ENCODE measurements around the gene MLLT11.

MLLT11 gene

GRCh38 chr1:151069103-151069486 is 8.9 kb downstream of the MLLT11 start:
- Histone ChIP-seq H3K36me3 (ENCODE audit: insufficient read depth, low read length) (no peaks in the 10 kb centered on the region), H3F3A (ENCODE audit: insufficient read depth, low read length) (0 out of 2 replicates have a peak, but pooled peaks cover 11% of the 10 kb centered on the region), H3K4me1 (ENCODE audit: insufficient read depth, low read length, severe bottlenecking) (peaks cover 24% of the 10 kb centered on the region), H2AFZ (ENCODE audit: low read length) (no peak overlapping the region), H3K79me2 (ENCODE audit: insufficient read depth, low read length) (no peaks in the 10 kb centered on the region), H4K20me1 (ENCODE audit: insufficient read depth, low read length) (no peaks in the 10 kb centered on the region), H3K4me3 (ENCODE audit: low read depth, low read length, poor library complexity, severe bottlenecking) (peak overlapping the region; percentile 82), H3K9me3 (ENCODE audit: low read length) (no peaks in the 10 kb centered on the region), H3K9ac (ENCODE audit: low read length) (peak overlapping the region; percentile 97; the same call in 1 of the 2 replicates), H3K4me2 (ENCODE audit: low read length) (peak overlapping the region; percentile 74), H3K9me2 (ENCODE audit: low read depth, low read length) (no peaks in the 10 kb centered on the region), H3K27ac (ENCODE audit: low read depth, low read length, poor library complexity, severe bottlenecking) (peak overlapping the region; percentile 94), H3K27me3 (ENCODE audit: insufficient read depth, low read length) (no peaks in the 10 kb centered on the region)
- TF ChIP-seq EZH2 (IDR thresholded peaks at IDR 0.05; ENCODE audit: borderline replicate concordance, low read length) (no peak), CTCF (IDR thresholded peaks at IDR 0.05; ENCODE audit: low read length) (no peak)

GRCh38 chr1:151070474-151071276 is 10.5 kb downstream of the MLLT11 start, which contains the start of gene GABPB2:
TSS of gene GABPB2 (plus strand) at chr1:151070761. CDS start at chr1:151088190, 17,429 bp downstream.
- H3K79me2 ChIP-seq (ENCODE audit: insufficient read depth, low read length) = no peaks in the 10 kb centered on the region
- TF ChIP-seq EZH2 (IDR thresholded peaks at IDR 0.05; ENCODE audit: borderline replicate concordance, low read length) = no peak
- peak; percentile 85 for TF ChIP-seq CTCF (IDR thresholded peaks at IDR 0.05; ENCODE audit: low read length)
- peak within 1 kb of the TSS; percentile 97 for H3K9ac ChIP-seq (ENCODE audit: low read length)

GRCh38 chr1:151072224-151072623 is 12.0 kb downstream of the MLLT11 start:
- H3K4me2 ChIP-seq (ENCODE audit: low read length) = peak overlapping the region; percentile 74; the same call in 1 of the 2 replicates
- TF ChIP-seq EZH2 (IDR thresholded peaks at IDR 0.05; ENCODE audit: borderline replicate concordance, low read length) = no peak
- peak; percentile 49 for TF ChIP-seq CTCF (IDR thresholded peaks at IDR 0.05; ENCODE audit: low read length)
- no peaks in the 10 kb centered on the region for H4K20me1 ChIP-seq (ENCODE audit: insufficient read depth, low read length)

More at GRCh38 chr1:151070474-151071276, 10.5 kb downstream of the MLLT11 start, which contains the start of gene GABPB2:
- Histone ChIP-seq H3K4me2 (ENCODE audit: low read length) (peak within 1 kb of the TSS; percentile 74), H3K27ac (ENCODE audit: low read depth, low read length, poor library complexity, severe bottlenecking) (peak within 1 kb of the TSS; percentile 94), H3K4me1 (ENCODE audit: insufficient read depth, low read length, severe bottlenecking) (peaks cover 24% of the 10 kb centered on the region), H2AFZ (ENCODE audit: low read length) (no peak within 1 kb of the TSS), H3K36me3 (ENCODE audit: insufficient read depth, low read length) (no peaks in the 10 kb centered on the region), H4K20me1 (ENCODE audit: insufficient read depth, low read length) (no peaks in the 10 kb centered on the region), H3K27me3 (ENCODE audit: insufficient read depth, low read length) (no peaks in the 10 kb centered on the region), H3K9me3 (ENCODE audit: low read length) (no peaks in the 10 kb centered on the region), H3F3A (ENCODE audit: insufficient read depth, low read length) (0 out of 2 replicates have a peak, but pooled peaks cover 11% of the 10 kb centered on the region), H3K9me2 (ENCODE audit: low read depth, low read length) (no peaks in the 10 kb centered on the region), H3K4me3 (ENCODE audit: low read depth, low read length, poor library complexity, severe bottlenecking) (peak within 1 kb of the TSS; percentile 82)

More at GRCh38 chr1:151072224-151072623, 12.0 kb downstream of the MLLT11 start:
- Histone ChIP-seq H2AFZ (ENCODE audit: low read length) (no peak overlapping the region), H3K9me3 (ENCODE audit: low read length) (no peaks in the 10 kb centered on the region), H3K4me3 (ENCODE audit: low read depth, low read length, poor library complexity, severe bottlenecking) (peak overlapping the region; percentile 82), H3F3A (ENCODE audit: insufficient read depth, low read length) (0 out of 2 replicates have a peak, but pooled peaks cover 11% of the 10 kb centered on the region), H3K4me1 (ENCODE audit: insufficient read depth, low read length, severe bottlenecking) (peaks cover 24% of the 10 kb centered on the region), H3K27me3 (ENCODE audit: insufficient read depth, low read length) (no peaks in the 10 kb centered on the region), H3K9me2 (ENCODE audit: low read depth, low read length) (no peaks in the 10 kb centered on the region), H3K9ac (ENCODE audit: low read length) (no peak overlapping the region), H3K36me3 (ENCODE audit: insufficient read depth, low read length) (no peaks in the 10 kb centered on the region), H3K79me2 (ENCODE audit: insufficient read depth, low read length) (no peaks in the 10 kb centered on the region), H3K27ac (ENCODE audit: low read depth, low read length, poor library complexity, severe bottlenecking) (peak overlapping the region; percentile 94)

Measured in OCI-LY1 (cell line).